ENCODE measurements around the gene MELK.

GRCh38 chr9:36566813-36567221 lies 5.9 kb upstream of the MELK start:
- TF ChIP-seq CEBPB (IDR thresholded peaks at IDR 0.05; ENCODE audit: low read depth) (no peak), SIN3A (IDR thresholded peaks at IDR 0.05; ENCODE audit: low read depth) (no peak), CTCF (IDR thresholded peaks at IDR 0.05 in 2 of 3, conservative IDR thresholded peaks at IDR 0.05 in 1 of 3; ENCODE audit: borderline replicate concordance in 1 of 3, insufficient read depth in 1 of 3, low read depth in 2 of 3, low read length in 2 of 3) (no peak), POLR2A (IDR thresholded peaks at IDR 0.05; ENCODE audit: borderline replicate concordance, extremely low read depth, insufficient read depth, insufficient read length) (no peak), EGR1 (IDR thresholded peaks at IDR 0.05; ENCODE audit: low read depth) (no peak), SP1 (IDR thresholded peaks at IDR 0.05; ENCODE audit: low read depth) (no peak), SRF (IDR thresholded peaks at IDR 0.05; ENCODE audit: low read depth) (no peak), MAX (IDR thresholded peaks at IDR 0.05) (peak; percentile 80), REST (IDR thresholded peaks at IDR 0.05; ENCODE audit: low read depth) (no peak)
